ENCODE data around the gene RAP1A.

RAP1A gene

DNA sequence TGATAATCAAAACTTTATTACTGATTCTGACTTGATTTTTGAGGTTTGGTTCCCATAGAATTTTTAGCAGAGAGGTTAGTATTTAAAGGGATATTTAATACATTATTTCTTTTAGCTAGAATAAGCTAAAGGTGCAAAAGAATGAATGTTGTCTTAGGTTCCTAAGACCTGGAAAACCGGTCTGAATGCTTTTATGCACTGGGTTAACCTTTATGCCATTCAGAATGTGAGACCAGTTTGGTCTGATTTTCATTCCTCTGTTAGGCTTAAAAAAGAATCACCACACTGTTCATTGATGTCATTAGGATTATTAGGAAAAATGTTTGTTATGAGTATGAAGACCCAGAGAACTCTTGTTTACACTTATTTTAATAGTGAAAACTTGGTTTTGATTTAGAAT is 30.1 kb downstream of the RAP1A start:
- no peak for DNase-seq

GRCh38 chr1:111653709-111654108 is 34.1 kb downstream of the RAP1A start:
- Histone ChIP-seq H3K36me3 (no peaks in the 10 kb centered on the region), H3K27me3 (ENCODE audit: insufficient read depth, low read depth, severe bottlenecking) (no peaks in the 10 kb centered on the region), H3K4me3 (ENCODE audit: low read depth, low read length) (no peak overlapping the region), H3K27ac (no peak overlapping the region), H3K9me3 (ENCODE audit: severe bottlenecking) (no peaks in the 10 kb centered on the region)
- no peak for TF ChIP-seq CTCF (IDR thresholded peaks at IDR 0.05; ENCODE audit: low read depth, low read length)
- no peak for DNase-seq

More for the DNA sequence above, 30.1 kb downstream of the RAP1A start:
- no peak overlapping the region for H3K27ac ChIP-seq
- no peaks in the 10 kb centered on the region for H3K27me3 ChIP-seq (ENCODE audit: insufficient read depth, low read depth, severe bottlenecking)
- no peak for TF ChIP-seq CTCF (IDR thresholded peaks at IDR 0.05; ENCODE audit: low read depth, low read length)
- H3K36me3 ChIP-seq = no peaks in the 10 kb centered on the region; the same call in 1 of the 2 replicates
- H3K4me3 ChIP-seq (ENCODE audit: low read depth, low read length) = no peak overlapping the region
- H3K9me3 ChIP-seq (ENCODE audit: severe bottlenecking) = no peaks in the 10 kb centered on the region

GRCh38 chr1:111654839-111655238 is 35.2 kb downstream of the RAP1A start:
- Histone ChIP-seq H3K36me3 (no peaks in the 10 kb centered on the region), H3K9me3 (ENCODE audit: severe bottlenecking) (no peaks in the 10 kb centered on the region), H3K4me3 (ENCODE audit: low read depth, low read length) (no peak overlapping the region), H3K27ac (no peak overlapping the region), H3K27me3 (ENCODE audit: insufficient read depth, low read depth, severe bottlenecking) (no peaks in the 10 kb centered on the region)
- DNase-seq = no peak
- TF ChIP-seq CTCF (IDR thresholded peaks at IDR 0.05; ENCODE audit: low read depth, low read length) = no peak

DNA sequence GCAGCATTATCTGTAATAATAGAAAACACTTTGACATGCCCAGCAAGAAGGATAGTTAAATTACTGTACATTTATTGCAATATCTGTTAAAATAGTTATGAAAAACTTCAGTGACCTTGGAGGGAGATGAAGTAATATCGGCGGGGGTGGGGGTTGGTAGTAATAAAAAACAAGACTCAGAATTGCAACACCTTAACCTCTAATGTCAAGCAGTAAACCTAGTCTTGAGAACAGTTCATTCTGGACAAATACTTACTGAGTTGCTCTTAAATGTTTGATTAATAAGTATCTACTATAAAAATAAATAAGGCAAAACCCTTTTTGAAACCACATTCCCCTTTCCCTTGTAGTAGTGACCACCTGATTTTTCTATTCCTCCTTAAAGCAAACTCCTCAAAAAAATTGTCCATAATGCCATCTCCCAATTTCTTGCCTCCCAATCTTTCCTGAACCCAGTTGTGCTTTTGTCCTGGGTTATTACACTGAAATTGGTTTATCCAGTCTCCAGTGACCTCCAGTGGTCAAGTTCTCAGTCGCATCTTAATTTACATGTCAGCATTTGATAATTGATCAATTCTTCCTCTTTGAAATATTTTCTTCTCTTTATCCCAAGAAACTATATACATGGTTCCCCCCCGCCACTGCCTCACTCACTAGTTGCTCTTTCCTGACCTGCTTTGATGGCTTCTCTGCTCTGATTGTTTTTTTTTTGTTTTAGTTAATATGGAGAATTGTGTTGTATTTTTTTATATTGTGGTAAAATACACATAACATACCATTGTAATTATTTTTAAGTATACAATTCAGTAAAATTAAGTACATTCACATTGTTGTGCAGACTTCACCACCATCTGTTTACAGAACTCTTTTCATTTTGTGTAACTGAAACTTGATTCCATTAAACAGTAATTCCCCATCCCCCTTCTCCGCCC is 36.8 kb downstream of the RAP1A start:
- H3K27me3 ChIP-seq (ENCODE audit: insufficient read depth, low read depth, severe bottlenecking) = no peaks in the 10 kb centered on the region
- TF ChIP-seq CTCF (IDR thresholded peaks at IDR 0.05; ENCODE audit: low read depth, low read length) = peak; percentile 58
- H3K27ac ChIP-seq = no peak overlapping the region
- DNase-seq = peak; percentile 29
- H3K9me3 ChIP-seq (ENCODE audit: severe bottlenecking) = no peaks in the 10 kb centered on the region
- H3K36me3 ChIP-seq = no peaks in the 10 kb centered on the region
- H3K4me3 ChIP-seq (ENCODE audit: low read depth, low read length) = no peak overlapping the region

- DNase-seq = no peak
- Histone ChIP-seq H3K9me3 (ENCODE audit: severe bottlenecking) (no peaks in the 10 kb centered on the region), H3K4me3 (ENCODE audit: low read depth, low read length) (no peak overlapping the region), H3K36me3 (no peaks in the 10 kb centered on the region), H3K27ac (no peak overlapping the region), H3K27me3 (ENCODE audit: insufficient read depth, low read depth, severe bottlenecking) (no peaks in the 10 kb centered on the region)
- no peak for TF ChIP-seq CTCF (IDR thresholded peaks at IDR 0.05; ENCODE audit: low read depth, low read length)
Measured at GRCh38 chr1:111658622-111659021, 39.0 kb downstream of the RAP1A start.
